Left hindlimb (tissue), 1 donor: ENCODE measurements around the gene BBS1.
"Not testable (repeated sequence)": the region's sequence is repeated elsewhere in the genome, so short reads cannot be mapped to it uniquely, and the experiment has no call there.

Experiments used
- DNase-seq: peaks from one replicate; pipeline ENCODE4 v3.0.0-alpha.2; 2018

Gene BBS1

GRCh38 chr11:66510271-66510989, at the start of gene BBS1:
TSS of gene BBS1 (plus strand) at chr11:66510635. CDS start at chr11:66510660, 25 bp downstream.
- DNase-seq, result peak; percentile 88

GRCh38 chr11:66462010-66462409, 48.4 kb upstream of the BBS1 start:
- DNase-seq, result no peak

GRCh38 chr11:66462911-66463310, 47.5 kb upstream of the BBS1 start:
- no peak for DNase-seq

DNA sequence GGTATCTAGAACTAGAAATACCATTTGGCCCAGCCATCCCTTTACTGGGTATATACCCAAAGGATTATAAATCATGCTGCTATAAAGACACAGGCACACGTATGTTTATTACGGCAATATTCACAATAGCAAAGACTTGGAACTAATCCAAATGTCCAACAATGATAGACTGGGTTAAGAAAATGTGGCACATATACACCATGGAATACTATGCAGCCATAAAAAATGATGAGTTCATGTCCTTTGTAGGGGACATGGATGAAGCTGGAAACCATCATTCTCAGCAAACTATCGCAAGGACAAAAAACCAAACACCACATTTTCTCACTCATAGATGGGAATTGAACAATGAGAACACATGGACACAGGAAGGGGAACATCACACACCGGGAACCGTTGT, 46.3 kb upstream of the BBS1 start:
- not testable (repeated sequence) for DNase-seq

DNA sequence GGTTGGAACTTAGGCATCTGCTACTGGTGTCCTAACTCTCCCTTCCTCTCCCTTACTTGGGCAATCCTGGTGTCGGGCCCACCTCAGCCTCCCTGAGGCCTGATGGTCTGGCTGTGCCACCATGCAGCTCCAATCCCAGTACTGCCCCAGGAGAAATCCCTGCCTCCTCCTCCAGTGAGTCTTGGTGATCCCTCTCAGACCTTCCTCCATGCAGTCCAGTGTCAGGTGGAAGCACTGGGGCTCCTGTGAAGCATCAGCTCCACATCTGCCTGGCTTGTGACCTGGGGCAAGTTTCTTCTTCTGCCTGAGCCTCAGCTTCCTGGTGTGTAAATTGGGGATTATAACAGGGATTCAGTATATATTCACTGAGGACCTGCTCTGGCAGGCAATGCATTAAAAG, 45.5 kb upstream of the BBS1 start:
- no peak for DNase-seq

- DNase-seq, result no peak
Measured at GRCh38 chr11:66465373-66466224, 44.8 kb upstream of the BBS1 start.

GRCh38 chr11:66466225-66467033, 44.0 kb upstream of the BBS1 start, which contains the start of gene PELI3:
TSS of gene PELI3 (plus strand) at chr11:66466905. CDS start at chr11:66468129, 1,224 bp downstream.
- DNase-seq, result peak; percentile 95

DNA sequence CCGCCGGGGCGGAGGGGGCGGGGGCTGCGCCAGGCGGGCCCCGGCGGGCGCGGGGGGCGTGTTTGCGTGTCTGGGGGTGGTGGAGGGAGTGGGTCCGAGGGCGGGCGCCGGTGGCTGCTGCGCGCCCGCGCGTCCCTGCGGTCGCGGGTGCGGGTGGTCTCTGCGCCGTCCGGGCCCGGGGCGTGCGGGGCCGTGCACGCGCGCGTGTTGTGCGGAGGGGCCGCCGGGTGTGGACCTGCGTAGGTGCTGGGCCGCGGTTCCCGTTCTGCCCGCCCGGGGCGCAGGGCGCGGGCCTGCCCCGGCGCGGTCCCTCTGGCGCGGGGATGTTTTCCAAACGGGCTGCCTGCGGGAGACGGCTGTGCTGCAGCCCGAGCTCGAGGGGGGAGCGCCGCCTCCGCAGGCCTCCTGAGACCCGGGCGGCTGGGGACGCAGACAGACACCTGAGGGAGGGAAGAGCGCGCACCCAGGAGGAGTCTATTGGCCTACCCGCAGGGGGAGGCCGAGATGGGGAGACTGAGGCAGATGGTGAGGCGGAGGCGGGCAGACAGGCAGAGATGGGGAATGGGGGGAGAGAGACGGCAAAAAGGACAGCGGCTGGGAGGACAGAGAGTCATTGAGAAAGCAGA, 43.3 kb upstream of the BBS1 start:
- no peak for DNase-seq

- DNase-seq, result no peak
Measured at GRCh38 chr11:66467756-66468155, 42.7 kb upstream of the BBS1 start.

DNA sequence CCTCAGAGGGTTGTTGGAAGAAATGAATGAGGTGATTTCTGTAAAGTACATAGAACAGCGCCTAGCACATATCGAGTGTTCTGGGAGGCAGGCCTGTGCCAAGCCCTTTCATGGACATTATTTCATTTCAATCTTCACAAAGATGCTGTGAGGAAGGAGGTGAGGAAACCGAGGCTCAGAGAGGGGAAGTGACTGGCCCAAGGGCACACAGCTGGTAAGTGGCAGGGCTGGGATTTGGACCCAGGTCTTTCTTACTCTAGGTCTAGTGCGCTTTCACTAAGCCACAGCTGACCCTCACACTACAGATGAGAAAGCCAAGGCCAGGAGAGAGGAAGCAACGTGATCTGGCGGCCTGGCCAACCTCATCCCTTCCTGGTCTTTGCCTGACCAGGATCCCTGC, 41.7 kb upstream of the BBS1 start:
- DNase-seq, result no peak

GRCh38 chr11:66469441-66469840, 41.0 kb upstream of the BBS1 start:
- no peak for DNase-seq

GRCh38 chr11:66470015-66470414, 40.4 kb upstream of the BBS1 start:
- DNase-seq, result no peak

GRCh38 chr11:66471142-66471541, 39.3 kb upstream of the BBS1 start:
- DNase-seq, result no peak

GRCh38 chr11:66472054-66472453, 38.4 kb upstream of the BBS1 start:
- DNase-seq, result no peak

- DNase-seq, result no peak
Measured at GRCh38 chr11:66473167-66473566, 37.3 kb upstream of the BBS1 start.

DNA sequence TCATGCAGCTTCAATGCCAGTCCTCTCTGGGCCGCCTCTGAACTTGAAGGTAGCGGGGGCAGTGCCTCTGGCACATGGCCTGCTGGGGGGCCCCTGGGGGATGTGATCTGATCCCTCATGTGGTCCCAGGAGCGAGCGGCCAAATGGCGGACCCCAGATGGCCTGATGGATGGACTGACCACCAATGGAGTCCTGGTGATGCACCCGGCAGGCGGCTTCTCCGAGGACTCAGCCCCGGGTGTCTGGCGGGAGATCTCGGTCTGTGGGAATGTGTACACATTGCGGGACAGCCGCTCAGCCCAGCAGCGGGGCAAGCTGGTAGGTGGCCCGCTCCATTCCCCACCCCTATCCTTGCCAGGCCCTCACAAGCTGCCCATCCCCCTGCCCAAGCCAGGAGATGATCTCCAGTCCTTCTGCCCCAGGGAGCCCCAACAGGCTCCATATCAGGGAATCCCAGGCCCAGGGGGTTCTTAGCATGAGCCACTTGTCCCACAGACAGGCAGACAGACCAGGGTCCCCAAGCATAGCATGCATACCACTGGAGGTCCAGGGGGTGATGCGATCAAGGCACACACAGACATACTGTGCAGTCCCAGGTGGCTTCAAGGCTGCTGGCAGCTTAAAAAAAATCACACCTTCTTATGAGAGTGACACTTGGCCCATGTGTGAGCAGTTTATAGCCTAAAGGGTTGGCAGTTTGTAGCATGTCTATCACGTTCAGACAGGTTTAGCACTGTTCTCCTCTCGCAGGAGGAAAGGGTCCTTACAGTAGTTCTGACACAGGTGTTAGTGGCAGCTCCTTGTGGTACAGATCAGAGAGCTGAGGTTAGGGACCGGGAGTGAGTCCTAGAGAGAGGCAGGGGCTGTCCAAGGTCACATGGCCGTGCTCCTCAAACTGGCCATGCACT, 36.6 kb upstream of the BBS1 start:
- no peak for DNase-seq

GRCh38 chr11:66475349-66476172, 34.9 kb upstream of the BBS1 start:
- no peak for DNase-seq

DNA sequence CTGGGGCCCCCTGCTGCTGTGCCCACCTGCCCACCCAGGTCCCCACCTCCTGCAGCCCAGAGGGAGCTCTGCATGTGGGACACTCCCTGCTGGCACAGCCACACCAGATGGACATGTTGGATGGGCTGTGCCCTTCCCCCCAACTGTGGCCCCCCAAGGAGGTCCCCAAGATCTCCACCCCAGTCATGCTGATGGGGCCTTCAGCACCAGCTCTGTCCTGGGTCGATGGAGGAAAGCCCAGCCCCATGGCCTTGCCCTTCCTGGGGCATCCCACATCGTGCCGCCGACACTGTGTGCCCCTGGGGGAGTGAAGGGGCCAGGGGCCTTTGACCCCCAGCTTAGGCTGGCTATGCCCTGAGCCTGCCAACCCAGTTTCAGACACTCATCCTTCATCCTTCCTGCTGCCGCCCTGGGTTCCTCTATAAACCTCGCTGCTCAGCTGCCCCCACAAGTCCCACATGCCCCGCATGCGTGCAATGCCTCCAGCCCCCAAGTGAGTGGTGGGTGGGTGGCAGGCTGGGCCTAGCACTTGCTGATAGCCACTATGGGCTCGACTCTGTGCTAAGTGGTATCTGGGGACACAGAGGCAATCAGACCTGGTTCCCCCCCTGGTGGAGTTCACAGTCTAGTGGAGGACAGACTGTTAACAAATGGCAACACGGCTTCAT, 34.1 kb upstream of the BBS1 start:
- DNase-seq, result no peak

DNA sequence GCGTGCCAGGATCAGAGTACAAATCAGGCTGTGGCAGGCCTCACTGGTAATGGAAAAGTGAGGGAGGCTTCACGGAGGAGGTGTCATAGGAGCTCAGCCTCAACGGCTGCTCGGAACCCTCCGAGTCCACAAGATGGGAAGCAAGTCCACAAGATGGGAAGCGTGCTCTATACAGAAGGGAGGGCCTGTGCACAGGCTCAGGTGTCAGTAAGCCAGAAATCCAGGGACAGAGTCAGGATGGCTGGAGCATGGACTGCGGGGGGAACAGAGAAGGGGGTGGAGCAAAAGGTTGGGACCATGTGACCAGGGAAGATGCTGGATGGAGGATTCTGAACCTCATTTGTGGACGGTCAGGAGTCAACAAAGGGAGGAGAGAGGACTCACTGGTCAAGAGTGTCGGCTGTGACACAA, 33.6 kb upstream of the BBS1 start:
- DNase-seq, result no peak
